Pancreas (tissue), 10 donors: ENCODE results near the gene B4GALT1. TPM values are rescaled to one million over a fixed set of nuclear protein-coding genes. Genes with fewer than 3 reads are reported as not detected.
A peak's percentile ranks its signal among the peaks of the same experiment; 100 is the strongest.

Source experiments
- ATAC-seq, 4 donors: fragments of 200-7000 bp; cut with Tn5 transposase; one replicate each; pipeline versions ENCODE4 v1.8.0 to v1.9.1; 2020; ENCODE audit warnings: mild to moderate bottlenecking in 4 of 4, moderate library complexity in 4 of 4
- DNase-seq, 6 donors: peaks; one replicate each; pipeline ENCODE4 v3.0.0-alpha.2; 2020
- FAIRE-seq: peaks from 2 replicates; lab custom pipeline; 2012; peaks lifted over from hg19 to GRCh38; lab: Jason Lieb, UNC
- H3K27ac ChIP-seq, 4 donors: fragments of 200-600 bp; sonication (generic); 1 replicate in 3 of 4; 2 replicates in 1 of 4; pipeline versions ENCODE4 v1.5.0 to v1.8.0; 2020
- H3K27me3 ChIP-seq, 4 donors: fragments of 200-600 bp; one replicate each; pipeline ENCODE4 v1.8.0; 2021
- H3K36me3 ChIP-seq, 3 donors: fragments of 200-600 bp; sonication (generic) in 1 of 3; one replicate each; pipeline versions ENCODE4 v1.5.0 to v1.8.0; 2020 to 2021
- H3K4me1 ChIP-seq, 3 donors: fragments of 200-600 bp; one replicate each; pipeline ENCODE4 v1.8.0; 2021
- H3K4me3 ChIP-seq, 4 donors: fragments of 200-600 bp; sonication (generic) in 2 of 4; one replicate each; pipeline versions ENCODE4 v1.5.0 to v1.8.0; 2020 to 2021
- H3K9me3 ChIP-seq, 4 donors: fragments of 200-600 bp; one replicate each; pipeline ENCODE4 v1.8.0; 2021
- WGBS, 2 donors: extraction: QIAGEN DNeasy Blood & Tissue Kit; methylation state at CpG; one replicate each; pipeline ENCODE4 v1.1.7; 2013; 5-methylcytosine and 5-hydroxymethylcytosine counted together
- intact Hi-C, 3 donors: fragments of 100-400 bp; cut with DNase I; formaldehyde crosslinking; loops; one replicate each; pipeline versions ENCODE4 v1.11.1 to v1.14.2; 2022
- polyA plus RNA-seq, 2 donors: library from polyadenylated mRNA; stranded (reverse); fragments of 200-250 nt; gene quantifications; one replicate each; pipeline ENCODE4 v1.2.3, GENCODE V29; 2013
- total RNA-seq, 6 donors: library from RNA; stranded (reverse); fragmentation: NEBNext Ultra II Directional in 4 of 6; extraction: Animal tissue kit (Norgen Biotek cat#: 25700) in 4 of 6; gene quantifications; one replicate each; pipeline versions ENCODE4 v1.2.1 to v1.2.4, GENCODE V29; 2021 to 2023
- TF ChIP-seq, protein P1 (sequence below), 4 donors: fragments of 200-600 bp; sonication (generic) in 3 of 4; IDR thresholded peaks; one replicate each; pipeline versions ENCODE4 v1.5.0 to v1.8.0; 2021; ENCODE audit warnings: antibody characterized with exemption in 4 of 4
- donor health status: healthy with polysubstance abuse.
- donor health status: DM: no; HTN: no; CAD: no; lungs with moderate emphysema.
- donor health status: DM: no; HTN: no; CAD: no.
- donor health status: control.
- donor health status: control.
- donor health status: Bipolar disorder and iron deficiency.
- donor health status: DM: yes; HTN: yes; CAD: no.
- donor health status: DM: no; HTN: no; CAD: no.
- donor health status: DM: no; HTN: no; CAD: no.
- donor health status: DM: yes; HTN: yes; CAD: no.

B4GALT1 gene
- total and polyA plus RNA-seq, 8 donors = 9.7 to 54.2 (median 24.4) TPM

DNA sequence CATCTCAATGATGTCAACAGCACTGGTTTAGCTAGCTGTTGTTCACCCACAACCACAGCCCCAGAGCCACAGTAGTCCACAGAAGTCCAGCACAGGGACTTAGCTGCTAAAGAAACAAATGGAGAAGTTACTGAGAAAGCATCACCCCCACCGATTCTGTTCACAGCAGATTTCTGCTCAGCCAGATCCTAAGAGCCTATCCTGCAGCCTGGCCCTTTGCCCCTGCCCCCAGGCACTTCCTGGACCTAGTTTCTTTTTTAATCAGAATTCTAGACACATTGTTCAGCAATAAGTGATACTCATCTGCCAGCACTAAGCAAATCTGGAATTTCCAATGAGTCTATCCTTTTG is 7.4 kb downstream of the B4GALT1 start:
- FAIRE-seq = no peak
- H3K4me1 ChIP-seq = peaks cover 30 to 78% (median 55%) of the 10 kb centered on the region in 3 donors
- TF ChIP-seq, protein P1, sequence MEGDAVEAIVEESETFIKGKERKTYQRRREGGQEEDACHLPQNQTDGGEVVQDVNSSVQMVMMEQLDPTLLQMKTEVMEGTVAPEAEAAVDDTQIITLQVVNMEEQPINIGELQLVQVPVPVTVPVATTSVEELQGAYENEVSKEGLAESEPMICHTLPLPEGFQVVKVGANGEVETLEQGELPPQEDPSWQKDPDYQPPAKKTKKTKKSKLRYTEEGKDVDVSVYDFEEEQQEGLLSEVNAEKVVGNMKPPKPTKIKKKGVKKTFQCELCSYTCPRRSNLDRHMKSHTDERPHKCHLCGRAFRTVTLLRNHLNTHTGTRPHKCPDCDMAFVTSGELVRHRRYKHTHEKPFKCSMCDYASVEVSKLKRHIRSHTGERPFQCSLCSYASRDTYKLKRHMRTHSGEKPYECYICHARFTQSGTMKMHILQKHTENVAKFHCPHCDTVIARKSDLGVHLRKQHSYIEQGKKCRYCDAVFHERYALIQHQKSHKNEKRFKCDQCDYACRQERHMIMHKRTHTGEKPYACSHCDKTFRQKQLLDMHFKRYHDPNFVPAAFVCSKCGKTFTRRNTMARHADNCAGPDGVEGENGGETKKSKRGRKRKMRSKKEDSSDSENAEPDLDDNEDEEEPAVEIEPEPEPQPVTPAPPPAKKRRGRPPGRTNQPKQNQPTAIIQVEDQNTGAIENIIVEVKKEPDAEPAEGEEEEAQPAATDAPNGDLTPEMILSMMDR (IDR thresholded peaks at IDR 0.05) = no peak
- 35 to 36% methylated on average over 1 of the region's 1 CpG for WGBS, 2 donors
- peak in 2 of 4 donors; percentile 34 to 36 for ATAC-seq
- H3K36me3 ChIP-seq = no peaks in the 10 kb centered on the region
- DNase-seq = peak in 1 of 6 donors; percentile 60
- no peak overlapping the region for H3K4me3 ChIP-seq
- no peaks in the 10 kb centered on the region for H3K9me3 ChIP-seq
- H3K27ac ChIP-seq = peak overlapping the region in 3 of 4 donors; percentile 11 to 97 (median 97)
- no peaks in the 10 kb centered on the region for H3K27me3 ChIP-seq
- intact Hi-C loops = loop anchor here in 1 of 3 donors (10.0 kb wide), 1 partner anchor 65 kb away; no protein-coding TSS in a partner anchor

DNA sequence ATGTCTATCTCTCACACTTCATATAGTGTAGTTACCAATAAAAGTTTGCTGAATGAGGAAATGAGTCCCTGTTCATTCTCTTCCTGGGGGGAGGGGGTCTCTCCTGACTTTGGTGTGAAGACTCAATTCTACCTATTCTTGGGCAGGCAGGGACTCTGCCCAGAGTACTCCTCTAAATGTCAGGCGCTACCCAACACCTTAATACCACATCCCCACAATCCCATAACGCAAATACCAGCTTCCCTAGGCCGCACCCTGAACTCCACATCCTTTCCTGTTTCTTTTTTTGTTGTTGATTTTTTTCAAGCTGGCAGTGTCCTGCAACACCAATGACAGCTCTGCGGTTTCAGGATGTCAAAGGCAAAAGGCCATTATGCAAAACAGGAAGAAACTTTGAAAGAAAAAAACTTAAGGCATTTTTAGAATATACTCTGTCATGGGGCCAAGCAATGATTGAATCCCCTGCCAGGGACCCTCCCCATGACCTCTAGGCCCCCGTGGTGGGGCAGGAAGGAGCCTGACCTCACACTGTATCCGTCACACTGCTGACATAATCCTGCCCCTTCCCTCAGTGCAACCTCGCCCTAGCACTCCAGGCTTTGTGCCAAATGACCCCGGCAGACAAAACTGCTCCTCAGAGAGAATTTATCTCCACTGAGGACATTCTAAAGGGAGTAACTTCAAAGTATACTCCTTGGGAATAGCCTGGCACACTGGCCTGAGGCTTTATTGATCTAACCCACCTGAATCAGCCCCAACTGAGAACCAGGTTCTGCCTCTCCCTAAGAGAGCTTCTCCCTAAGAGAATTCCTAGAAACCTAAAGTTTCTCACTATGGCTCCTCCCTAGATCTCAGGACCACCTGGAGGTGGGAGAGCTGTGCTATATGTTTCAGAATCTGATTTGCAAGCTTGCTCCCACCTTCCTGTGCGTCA is 8.0 kb downstream of the B4GALT1 start:
- H3K36me3 ChIP-seq = no peaks in the 10 kb centered on the region
- H3K4me3 ChIP-seq = no peak overlapping the region
- peak overlapping the region in 3 of 4 donors; percentile 11 to 97 (median 97) for H3K27ac ChIP-seq
- TF ChIP-seq, protein P1 (IDR thresholded peaks at IDR 0.05) = no peak
- peaks cover 24 to 72% (median 49%) of the 10 kb centered on the region in 3 donors for H3K4me1 ChIP-seq
- 49 to 50% methylated on average over 9 of the region's 9 CpGs for WGBS, 2 donors
- DNase-seq (peak in 1 of 6 donors; percentile 68), FAIRE-seq (no peak), ATAC-seq (peak in 3 of 4 donors; percentile 17 to 41 (median 31))
- intact Hi-C loops = no loop called here
- H3K27me3 ChIP-seq = no peaks in the 10 kb centered on the region
- H3K9me3 ChIP-seq = no peaks in the 10 kb centered on the region

GRCh38 chr9:33157960-33158842 is 8.9 kb downstream of the B4GALT1 start:
- Histone ChIP-seq H3K27me3 (no peaks in the 10 kb centered on the region), H3K27ac (peak overlapping the region in 2 of 4 donors; percentile 97), H3K4me3 (no peak overlapping the region), H3K4me1 (peaks cover 15 to 67% (median 40%) of the 10 kb centered on the region in 3 donors), H3K9me3 (no peaks in the 10 kb centered on the region), H3K36me3 (no peaks in the 10 kb centered on the region)
- intact Hi-C loops = no loop called here
- WGBS, 2 donors = 54 to 62% methylated on average over 6 of the region's 6 CpGs
- TF ChIP-seq, protein P1 (IDR thresholded peaks at IDR 0.05) = no peak
- DNase-seq (no peak), ATAC-seq (no peak), FAIRE-seq (no peak)

DNA sequence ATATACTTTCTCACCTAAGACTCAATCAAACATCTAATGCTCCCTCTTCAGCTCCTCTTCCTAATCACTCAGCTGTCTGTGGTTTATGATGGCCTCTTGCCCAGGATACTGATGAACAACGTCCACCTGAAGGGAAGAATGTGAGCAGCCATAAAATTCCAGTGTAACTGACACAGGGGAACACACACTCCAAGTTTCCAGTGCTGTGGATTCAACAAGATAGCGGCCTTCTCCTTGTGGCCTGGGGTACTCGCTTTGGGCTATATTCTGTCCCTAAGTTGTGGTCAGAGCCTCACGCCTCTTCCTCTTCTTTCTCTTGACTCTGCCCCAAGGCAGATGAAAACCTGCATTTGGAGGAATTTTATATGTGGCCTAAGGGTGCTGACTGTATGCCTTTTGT is 11.7 kb downstream of the B4GALT1 start:
- intact Hi-C loops = no loop called here
- H3K27ac ChIP-seq = peak overlapping the region in 1 of 4 donors; percentile 20

More for the DNA sequence above, 11.7 kb downstream of the B4GALT1 start:
- H3K27me3 ChIP-seq = no peaks in the 10 kb centered on the region
- DNase-seq (peak in 1 of 6 donors; percentile 5), FAIRE-seq (no peak), ATAC-seq (no peak)
- WGBS, 2 donors = 72 to 79% methylated on average over 4 of the region's 4 CpGs
- peaks cover 11 to 58% (median 26%) of the 10 kb centered on the region in 3 donors for H3K4me1 ChIP-seq
- TF ChIP-seq, protein P1 (IDR thresholded peaks at IDR 0.05) = no peak
- no peak overlapping the region for H3K4me3 ChIP-seq
- no peaks in the 10 kb centered on the region for H3K36me3 ChIP-seq
- no peaks in the 10 kb centered on the region for H3K9me3 ChIP-seq
